Heart left ventricle (tissue), 16 donors: Measurements from ENCODE around the gene PLCB1. TPM values are rescaled to one million over a fixed set of nuclear protein-coding genes. Genes with fewer than 3 reads are reported as not detected.

Source experiments
- ATAC-seq, 4 donors: fragments of 200-7000 bp; cut with Tn5 transposase; one replicate each; pipeline ENCODE4 v1.9.1; 2020 to 2022; ENCODE audit warnings: moderate library complexity in 4 of 4, mild to moderate bottlenecking in 3 of 4, moderate number of reproducible peaks in 1 of 4
- DNase-seq, 5 donors: peaks; one replicate each; pipeline ENCODE4 v3.0.0-alpha.2; 2020
- H3K27ac ChIP-seq, 12 donors: fragments of 200-600 bp; sonication (generic) in 4 of 12; one replicate each; pipeline versions ENCODE4 v1.5.0 to v1.8.0; 2016 to 2022; ENCODE audit warnings: mild to moderate bottlenecking in 2 of 12
- H3K27me3 ChIP-seq, 9 donors: fragments of 200-600 bp; sonication (generic) in 2 of 9; one replicate each; pipeline versions ENCODE4 v1.5.1 to v1.8.0; 2016 to 2022; ENCODE audit warnings: mild to moderate bottlenecking in 3 of 9
- H3K36me3 ChIP-seq, 9 donors: fragments of 200-600 bp; sonication (generic) in 2 of 9; one replicate each; pipeline versions ENCODE4 v1.5.0 to v1.8.0; 2018 to 2022; ENCODE audit warnings: mild to moderate bottlenecking in 2 of 9
- H3K4me1 ChIP-seq, 12 donors: fragments of 200-600 bp; sonication (generic) in 4 of 12; one replicate each; pipeline versions ENCODE4 v1.5.0 to v1.8.0; 2016 to 2022; ENCODE audit warnings: mild to moderate bottlenecking in 3 of 12
- H3K4me3 ChIP-seq, 12 donors: fragments of 200-600 bp; sonication (generic) in 4 of 12; one replicate each; pipeline versions ENCODE4 v1.5.0 to v1.8.0; 2017 to 2022; ENCODE audit warnings: mild to moderate bottlenecking in 9 of 12, moderate library complexity in 4 of 12
- H3K9me3 ChIP-seq, 12 donors: fragments of 200-600 bp; sonication (generic) in 4 of 12; one replicate each; pipeline versions ENCODE4 v1.5.0 to v1.8.0; 2016 to 2022; ENCODE audit warnings: mild to moderate bottlenecking in 1 of 12
- POLR2A ChIP-seq, 2 donors: fragments of 450-650 bp; IDR thresholded peaks; one replicate each; pipeline ENCODE4 v1.6.1; 2017; ENCODE audit warnings: antibody characterized with exemption in 2 of 2, mild to moderate bottlenecking in 2 of 2, moderate library complexity in 2 of 2
- WGBS, 4 donors: extraction: QIAGEN DNeasy Blood & Tissue Kit in 2 of 4; methylation state at CpG; one replicate each; pipeline versions ENCODE4 v1.1.5 to v1.1.7; 2013 to 2018; 5-methylcytosine and 5-hydroxymethylcytosine counted together
- intact Hi-C, 10 donors: fragments of 100-400 bp; cut with DNase I; formaldehyde crosslinking; loops; one replicate each; pipeline versions ENCODE4 v1.11.1 to v1.14.2; 2022
- polyA plus RNA-seq, 2 donors: library from polyadenylated mRNA; stranded (reverse); fragments of 200-250 nt; gene quantifications; one replicate each; pipeline ENCODE4 v1.2.3, GENCODE V29; 2013
- total RNA-seq, 9 donors: library from RNA; depleted of rRNA in 2 of 9; stranded (reverse); fragments of >200 nt in 2 of 9; fragmentation: NEBNext Ultra II Directional in 3 of 9; extraction: Animal tissue kit (Norgen Biotek cat#: 25700) in 3 of 9; gene quantifications; one replicate each; pipeline versions ENCODE4 v1.1.0 to v1.2.4, GENCODE V29; 2016 to 2023
- TF ChIP-seq, protein P1 (sequence below), 12 donors: fragments of 200-600 bp; sonication (generic) in 4 of 12; IDR thresholded peaks; one replicate each; pipeline versions ENCODE4 v1.5.0 to v1.8.0; 2018 to 2022; ENCODE audit warnings: antibody characterized with exemption in 12 of 12, mild to moderate bottlenecking in 5 of 12
- donor health status: ischemic (EF 13 %, LVEDD 7.1; RV severe dilation, severe dysfunction).
- donor health status: healthy with polysubstance abuse.
- donor health status: DM: no; HTN: yes; CAD: no.
- donor health status: DM: no; HTN: no; CAD: no.
- donor health status: ischemic (EF 25% LVEDD 6.9; RV normal size, moderate dysfunction).
- donor health status: ischemic (EF 25% LVEDD 5.7; RV mildly dilated, moderate dysfunction).
- donor health status: healthy.
- donor health status: DM: yes; HTN: yes; CAD: no.
- donor health status: ischemic (EF 35%, LVEDD 5.7; RV mildly dilated, moderate dysfunction).
- donor health status: nonischemic (EF 11% LVEDD 7.7; RV severe dilation, severe dysfunction).
- donor health status: DM: yes; HTN: yes; CAD: no.
- donor health status: PGD.
- donor health status: ischemic (EF 29% LVEDD 5.4; RV normal size, mild dysfunction).
- donor health status: nonischemic (EF 23%, LVEDD 6.1; RV moderate dilation, normal function).

The PLCB1 gene
- total and polyA plus RNA-seq, 11 donors, result 2.5 to 12.1 (median 7.4) TPM

- no peak for DNase-seq
- no peaks in the 10 kb centered on the region for H3K36me3 ChIP-seq
- peaks cover 0 to 18% (median 9%) of the 10 kb centered on the region in 12 donors for H3K4me1 ChIP-seq
- no peaks in the 10 kb centered on the region for H3K27me3 ChIP-seq
- peaks cover 0 to 4% (median 0%) of the 10 kb centered on the region in 12 donors for H3K9me3 ChIP-seq
- H3K4me3 ChIP-seq, result no peak overlapping the region
- no peak for TF ChIP-seq POLR2A (IDR thresholded peaks at IDR 0.05)
- TF ChIP-seq, protein P1, sequence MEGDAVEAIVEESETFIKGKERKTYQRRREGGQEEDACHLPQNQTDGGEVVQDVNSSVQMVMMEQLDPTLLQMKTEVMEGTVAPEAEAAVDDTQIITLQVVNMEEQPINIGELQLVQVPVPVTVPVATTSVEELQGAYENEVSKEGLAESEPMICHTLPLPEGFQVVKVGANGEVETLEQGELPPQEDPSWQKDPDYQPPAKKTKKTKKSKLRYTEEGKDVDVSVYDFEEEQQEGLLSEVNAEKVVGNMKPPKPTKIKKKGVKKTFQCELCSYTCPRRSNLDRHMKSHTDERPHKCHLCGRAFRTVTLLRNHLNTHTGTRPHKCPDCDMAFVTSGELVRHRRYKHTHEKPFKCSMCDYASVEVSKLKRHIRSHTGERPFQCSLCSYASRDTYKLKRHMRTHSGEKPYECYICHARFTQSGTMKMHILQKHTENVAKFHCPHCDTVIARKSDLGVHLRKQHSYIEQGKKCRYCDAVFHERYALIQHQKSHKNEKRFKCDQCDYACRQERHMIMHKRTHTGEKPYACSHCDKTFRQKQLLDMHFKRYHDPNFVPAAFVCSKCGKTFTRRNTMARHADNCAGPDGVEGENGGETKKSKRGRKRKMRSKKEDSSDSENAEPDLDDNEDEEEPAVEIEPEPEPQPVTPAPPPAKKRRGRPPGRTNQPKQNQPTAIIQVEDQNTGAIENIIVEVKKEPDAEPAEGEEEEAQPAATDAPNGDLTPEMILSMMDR (IDR thresholded peaks at IDR 0.05), result no peak
- no peak for ATAC-seq
- H3K27ac ChIP-seq, result no peak overlapping the region
- intact Hi-C loops, result no loop called here
- WGBS, 4 donors, result 62 to 69% (median 64%) methylated on average over 3 of the region's 3 CpGs
These were observed 87.3 kb downstream of the PLCB1 start for GRCh38 chr20:8219403-8219802.

DNA sequence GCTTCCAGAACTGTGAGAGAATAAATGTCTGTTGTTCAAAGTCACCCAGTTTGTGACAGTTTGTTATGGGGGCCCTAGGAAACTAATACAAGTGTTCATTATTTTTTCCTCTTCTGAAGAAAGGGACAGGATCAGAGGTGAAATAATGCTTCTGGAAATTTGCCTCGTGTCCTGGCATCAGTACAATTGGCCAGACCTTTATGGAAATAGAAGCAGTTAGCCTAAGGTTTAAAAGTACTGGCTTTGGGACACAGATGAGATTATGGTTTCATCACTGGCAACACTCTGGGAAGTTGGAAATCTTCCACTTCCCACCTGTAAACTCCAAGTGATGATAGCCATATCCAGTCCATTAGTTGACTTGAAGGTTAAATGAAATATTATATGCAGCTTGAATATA is 88.7 kb downstream of the PLCB1 start:
- ATAC-seq (no peak), DNase-seq (no peak)
- Histone ChIP-seq H3K36me3 (no peaks in the 10 kb centered on the region), H3K4me3 (no peak overlapping the region), H3K27ac (peak overlapping the region in 1 of 12 donors; percentile 28), H3K27me3 (no peaks in the 10 kb centered on the region), H3K4me1 (peaks cover 0 to 5% (median 1%) of the 10 kb centered on the region in 12 donors), H3K9me3 (peaks cover 0 to 4% (median 0%) of the 10 kb centered on the region in 12 donors)
- 22 to 42% (median 31%) methylated on average over 1 of the region's 1 CpG for WGBS, 4 donors
- TF ChIP-seq, protein P1 (IDR thresholded peaks at IDR 0.05), result no peak
- TF ChIP-seq POLR2A (IDR thresholded peaks at IDR 0.05), result no peak
- intact Hi-C loops, result no loop called here

DNA sequence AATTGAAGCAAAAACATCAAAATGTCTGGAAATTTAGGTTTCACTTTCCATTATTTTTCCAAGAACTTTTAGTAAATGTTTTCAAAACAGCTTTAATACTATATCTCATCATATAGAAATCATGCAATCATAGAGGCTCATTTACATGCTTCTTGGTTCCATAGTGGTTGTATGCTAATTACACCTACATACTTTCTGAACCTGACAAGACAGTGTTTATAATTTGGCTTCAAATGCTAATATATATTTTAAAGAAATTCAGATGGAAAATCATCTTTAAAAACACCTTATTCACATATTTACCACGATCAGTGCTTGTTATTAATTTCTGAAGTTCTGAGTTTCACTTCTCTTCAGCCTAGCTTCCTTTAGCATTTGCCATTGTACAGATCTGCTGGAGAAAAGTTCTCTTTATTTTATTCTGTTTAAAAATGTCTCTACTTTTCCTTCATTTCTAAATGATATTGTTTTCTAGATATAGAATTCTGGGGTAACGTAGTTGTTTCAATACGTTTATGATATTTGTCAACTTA is 89.9 kb downstream of the PLCB1 start:
- 91 to 95% (median 92%) methylated on average over 3 of the region's 3 CpGs for WGBS, 4 donors
- H3K4me3 ChIP-seq, result no peak overlapping the region
- no peak for TF ChIP-seq POLR2A (IDR thresholded peaks at IDR 0.05)
- TF ChIP-seq, protein P1 (IDR thresholded peaks at IDR 0.05), result no peak
- H3K27me3 ChIP-seq, result no peaks in the 10 kb centered on the region
- peaks cover 0 to 4% (median 0%) of the 10 kb centered on the region in 12 donors for H3K9me3 ChIP-seq
- ATAC-seq (no peak), DNase-seq (no peak)
- H3K4me1 ChIP-seq, result peaks cover 0 to 2% (median 0%) of the 10 kb centered on the region in 12 donors
- no peaks in the 10 kb centered on the region for H3K36me3 ChIP-seq
- intact Hi-C loops, result no loop called here
- H3K27ac ChIP-seq, result peak overlapping the region in 1 of 12 donors; percentile 60

DNA sequence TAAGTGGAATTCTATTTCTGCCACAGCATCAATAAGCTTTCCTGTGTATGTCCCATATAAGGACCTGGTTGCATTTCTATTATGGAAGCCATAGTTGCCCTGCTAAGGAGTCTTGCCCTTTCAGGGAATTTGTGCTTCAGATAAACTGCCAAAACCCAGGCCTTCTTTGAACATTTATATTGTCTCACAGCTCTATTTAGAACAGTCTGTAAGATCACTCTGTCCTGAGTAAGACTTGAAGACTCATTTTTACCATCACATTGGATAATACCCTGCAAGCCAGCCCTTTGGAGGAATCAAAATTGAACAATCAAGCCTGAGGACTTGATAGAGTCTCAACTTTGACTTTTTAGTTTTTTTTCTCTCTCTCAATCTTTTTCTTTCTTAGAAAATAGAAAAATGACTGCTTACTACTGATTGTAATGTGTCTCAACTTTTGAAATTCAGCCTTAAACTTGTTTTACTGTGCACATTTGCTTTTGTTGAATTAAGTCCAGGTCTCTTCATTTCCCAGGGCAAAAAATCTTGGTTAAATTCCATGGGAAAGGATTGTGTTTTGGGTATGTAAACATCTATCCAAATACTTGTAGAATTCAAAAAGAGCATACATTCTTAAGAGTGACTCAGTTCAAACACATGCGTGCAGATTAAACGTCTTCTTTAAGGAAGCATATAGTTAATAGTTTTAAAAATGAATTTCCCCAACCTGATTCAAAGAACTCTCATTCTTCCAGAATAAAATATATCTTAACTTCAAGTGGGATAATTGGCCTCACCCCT is 91.2 kb downstream of the PLCB1 start:
- Histone ChIP-seq H3K4me1 (peaks cover 0 to 2% (median 0%) of the 10 kb centered on the region in 12 donors), H3K27ac (peak overlapping the region in 1 of 12 donors; percentile 60)

More for the DNA sequence above, 91.2 kb downstream of the PLCB1 start:
- WGBS, 4 donors, result 79 to 81% (median 80%) methylated on average over 2 of the region's 2 CpGs
- no peak for TF ChIP-seq POLR2A (IDR thresholded peaks at IDR 0.05)
- TF ChIP-seq, protein P1 (IDR thresholded peaks at IDR 0.05), result no peak
- ATAC-seq (no peak), DNase-seq (no peak)
- Histone ChIP-seq H3K4me3 (no peak overlapping the region), H3K9me3 (peaks cover 0 to 4% (median 0%) of the 10 kb centered on the region in 12 donors), H3K36me3 (no peaks in the 10 kb centered on the region), H3K27me3 (no peaks in the 10 kb centered on the region)
- intact Hi-C loops, result no loop called here
